HEK293 (cell line): Measurements from ENCODE around the gene MEX3A.

Source experiments
- ZNF473 ChIP-seq: fragments of 450-650 bp; formaldehyde crosslinking; IDR thresholded peaks from 2 replicates; pipeline ENCODE4 v1.5.1; 2017; ENCODE audit warnings: missing biosample characterization, missing genetic modification characterization
- TF ChIP-seq, protein P1 (sequence below): fragments of 450-650 bp; formaldehyde crosslinking; IDR thresholded peaks from 2 replicates; pipeline ENCODE4 v1.5.1; 2017; ENCODE audit warnings: missing biosample characterization, missing genetic modification characterization

DNA sequence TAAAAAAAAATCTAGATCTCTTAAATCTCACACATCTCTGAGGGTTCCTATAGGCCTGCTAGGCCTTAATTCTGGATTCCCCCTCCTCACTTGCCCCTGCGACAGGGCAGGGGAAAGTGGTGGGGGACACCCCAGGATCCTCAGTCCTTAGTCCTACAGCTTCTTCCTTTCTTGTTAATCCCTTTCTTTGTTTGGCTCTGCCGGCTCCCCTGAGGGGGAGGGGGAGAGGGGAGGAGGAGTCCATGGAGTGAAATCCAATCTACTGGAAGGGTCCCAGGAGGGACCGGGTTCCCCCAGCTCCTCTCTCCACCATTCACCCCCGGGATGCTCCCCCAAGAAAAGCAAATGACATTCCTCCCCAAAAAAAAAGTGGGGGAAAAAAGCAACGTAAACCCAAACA is 8.5 kb downstream of the MEX3A start:
- TF ChIP-seq, protein P1, sequence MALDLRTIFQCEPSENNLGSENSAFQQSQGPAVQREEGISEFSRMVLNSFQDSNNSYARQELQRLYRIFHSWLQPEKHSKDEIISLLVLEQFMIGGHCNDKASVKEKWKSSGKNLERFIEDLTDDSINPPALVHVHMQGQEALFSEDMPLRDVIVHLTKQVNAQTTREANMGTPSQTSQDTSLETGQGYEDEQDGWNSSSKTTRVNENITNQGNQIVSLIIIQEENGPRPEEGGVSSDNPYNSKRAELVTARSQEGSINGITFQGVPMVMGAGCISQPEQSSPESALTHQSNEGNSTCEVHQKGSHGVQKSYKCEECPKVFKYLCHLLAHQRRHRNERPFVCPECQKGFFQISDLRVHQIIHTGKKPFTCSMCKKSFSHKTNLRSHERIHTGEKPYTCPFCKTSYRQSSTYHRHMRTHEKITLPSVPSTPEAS = no peak
- no peak for TF ChIP-seq ZNF473 (tag by site-specific recombination)
